ENCODE measurements around the gene KIF2A.

KIF2A gene

GRCh38 chr5:62305715-62306322 lies at the start of gene KIF2A:
TSS of gene KIF2A (plus strand) at chr5:62306206. CDS start at chr5:62306473, 267 bp downstream.
- FAIRE-seq (peak; percentile 83), DNase-seq (ENCODE audit: insufficient read length, low spot score) (peak; percentile 92)

GRCh38 chr5:62257020-62257367 lies 49.0 kb upstream of the KIF2A start:
- no peak for FAIRE-seq
- peak; percentile 5 for DNase-seq (ENCODE audit: insufficient read length, low spot score)

- no peak for FAIRE-seq
- DNase-seq (ENCODE audit: insufficient read length, low spot score), result no peak
These were observed 47.4 kb upstream of the KIF2A start for GRCh38 chr5:62258654-62259053.

GRCh38 chr5:62259699-62260250 lies 46.2 kb upstream of the KIF2A start:
- FAIRE-seq (no peak), DNase-seq (ENCODE audit: insufficient read length, low spot score) (no peak)

- no peak for DNase-seq (ENCODE audit: insufficient read length, low spot score)
- FAIRE-seq, result no peak
These were observed 45.5 kb upstream of the KIF2A start for GRCh38 chr5:62260513-62260912.

- no peak for FAIRE-seq
- DNase-seq (ENCODE audit: insufficient read length, low spot score), result no peak
These were observed 42.6 kb upstream of the KIF2A start for GRCh38 chr5:62263401-62263800.

- DNase-seq (ENCODE audit: insufficient read length, low spot score) (no peak), FAIRE-seq (no peak)
These were observed 40.3 kb upstream of the KIF2A start for GRCh38 chr5:62265648-62266112.

- no peak for FAIRE-seq
These were observed 39.4 kb upstream of the KIF2A start for GRCh38 chr5:62266573-62266972.

GRCh38 chr5:62268234-62268633 lies 37.8 kb upstream of the KIF2A start:
- DNase-seq (ENCODE audit: insufficient read length, low spot score), result no peak

More at GRCh38 chr5:62266573-62266972, 39.4 kb upstream of the KIF2A start:
- no peak for DNase-seq (ENCODE audit: insufficient read length, low spot score)

GRCh38 chr5:62268792-62269191 lies 37.2 kb upstream of the KIF2A start:
- no peak for FAIRE-seq
- DNase-seq (ENCODE audit: insufficient read length, low spot score), result no peak

More at GRCh38 chr5:62268234-62268633, 37.8 kb upstream of the KIF2A start:
- peak; percentile 79 for FAIRE-seq

- DNase-seq (ENCODE audit: insufficient read length, low spot score) (no peak), FAIRE-seq (no peak)
These were observed 34.6 kb upstream of the KIF2A start for GRCh38 chr5:62271370-62271769.

GRCh38 chr5:62271870-62272269 lies 34.1 kb upstream of the KIF2A start:
- DNase-seq (ENCODE audit: insufficient read length, low spot score) (no peak), FAIRE-seq (no peak)

GRCh38 chr5:62273687-62274086 lies 32.3 kb upstream of the KIF2A start:
- DNase-seq (ENCODE audit: insufficient read length, low spot score) (no peak), FAIRE-seq (no peak)

- FAIRE-seq (no peak), DNase-seq (ENCODE audit: insufficient read length, low spot score) (no peak)
These were observed 30.4 kb upstream of the KIF2A start for GRCh38 chr5:62275581-62275980.

GRCh38 chr5:62281411-62281810 lies 24.6 kb upstream of the KIF2A start:
- DNase-seq (ENCODE audit: insufficient read length, low spot score), result no peak
- FAIRE-seq, result peak; percentile 47

GRCh38 chr5:62282064-62282463 lies 23.9 kb upstream of the KIF2A start:
- no peak for FAIRE-seq

GRCh38 chr5:62283005-62283404 lies 23.0 kb upstream of the KIF2A start:
- FAIRE-seq, result no peak
- DNase-seq (ENCODE audit: insufficient read length, low spot score), result no peak

More at GRCh38 chr5:62282064-62282463, 23.9 kb upstream of the KIF2A start:
- DNase-seq (ENCODE audit: insufficient read length, low spot score), result no peak

- no peak for DNase-seq (ENCODE audit: insufficient read length, low spot score)
- peak; percentile 66 for FAIRE-seq
These were observed 22.1 kb upstream of the KIF2A start for GRCh38 chr5:62283861-62284260.

- DNase-seq (ENCODE audit: insufficient read length, low spot score), result no peak
- peak; percentile 91 for FAIRE-seq
These were observed 20.8 kb upstream of the KIF2A start for GRCh38 chr5:62284946-62285891.

- FAIRE-seq (no peak), DNase-seq (ENCODE audit: insufficient read length, low spot score) (no peak)
These were observed 19.2 kb upstream of the KIF2A start for GRCh38 chr5:62286834-62287233.

- peak; percentile 28 for FAIRE-seq
- DNase-seq (ENCODE audit: insufficient read length, low spot score), result no peak
These were observed 18.8 kb upstream of the KIF2A start for GRCh38 chr5:62287237-62287636.

Measured in GM19239 (cell line).